ENCODE measurements around the gene MRPS6.
A peak's percentile ranks its signal among the peaks of the same experiment; 100 is the strongest.

The MRPS6 gene

GRCh38 chr21:34133392-34133791 is 60.0 kb downstream of the MRPS6 start:
- DNase-seq (ENCODE audit: low spot score), result no peak

- DNase-seq (ENCODE audit: low spot score), result no peak
These were observed 60.4 kb downstream of the MRPS6 start for GRCh38 chr21:34133802-34134201.

GRCh38 chr21:34135330-34135729 is 62.0 kb downstream of the MRPS6 start:
- no peak for DNase-seq (ENCODE audit: low spot score)

- DNase-seq (ENCODE audit: low spot score), result no peak
These were observed 68.0 kb downstream of the MRPS6 start for GRCh38 chr21:34141373-34141772.

GRCh38 chr21:34143685-34144182 is 70.4 kb downstream of the MRPS6 start:
- DNase-seq (ENCODE audit: low spot score), result no peak

GRCh38 chr21:34144224-34144623 is 70.8 kb downstream of the MRPS6 start:
- DNase-seq (ENCODE audit: low spot score), result no peak

GRCh38 chr21:34147792-34148418 is 74.5 kb downstream of the MRPS6 start:
- DNase-seq (ENCODE audit: low spot score), result no peak

- DNase-seq (ENCODE audit: low spot score), result no peak
These were observed 75.0 kb downstream of the MRPS6 start for GRCh38 chr21:34148419-34148804.

- DNase-seq (ENCODE audit: low spot score), result peak; percentile 74
These were observed 75.6 kb downstream of the MRPS6 start for GRCh38 chr21:34148826-34149558.

GRCh38 chr21:34152500-34152899 is 79.1 kb downstream of the MRPS6 start:
- no peak for DNase-seq (ENCODE audit: low spot score)

- no peak for DNase-seq (ENCODE audit: low spot score)
These were observed 81.5 kb downstream of the MRPS6 start for GRCh38 chr21:34154878-34155277.

- no peak for DNase-seq (ENCODE audit: low spot score)
These were observed 83.6 kb downstream of the MRPS6 start for GRCh38 chr21:34156957-34157356.

GRCh38 chr21:34157521-34157920 is 84.1 kb downstream of the MRPS6 start:
- DNase-seq (ENCODE audit: low spot score), result no peak

- DNase-seq (ENCODE audit: low spot score), result no peak
These were observed 85.8 kb downstream of the MRPS6 start for GRCh38 chr21:34158866-34159835.

- no peak for DNase-seq (ENCODE audit: low spot score)
These were observed 93.1 kb downstream of the MRPS6 start for GRCh38 chr21:34166468-34166867.

- DNase-seq (ENCODE audit: low spot score), result no peak
These were observed 97.5 kb downstream of the MRPS6 start for GRCh38 chr21:34170886-34171285.

- no peak for DNase-seq (ENCODE audit: low spot score)
These were observed 101.1 kb downstream of the MRPS6 start for GRCh38 chr21:34174470-34174869.

GRCh38 chr21:34176448-34176847 is 103.1 kb downstream of the MRPS6 start:
- DNase-seq (ENCODE audit: low spot score), result no peak

GRCh38 chr21:34177919-34178567 is 104.7 kb downstream of the MRPS6 start:
- DNase-seq (ENCODE audit: low spot score), result no peak

GRCh38 chr21:34179204-34179935 is 106.0 kb downstream of the MRPS6 start:
- no peak for DNase-seq (ENCODE audit: low spot score)

- no peak for DNase-seq (ENCODE audit: low spot score)
These were observed 107.0 kb downstream of the MRPS6 start for GRCh38 chr21:34180407-34180806.

Measured in globus pallidus (tissue), 1 donor.